Trophoblast cell (in vitro differentiated cells and primary cell): ENCODE data around the gene EHD2.
A peak's percentile ranks its signal among the peaks of the same experiment; 100 is the strongest.
"Not testable (repeated sequence)": the region's sequence is repeated elsewhere in the genome, so short reads cannot be mapped to it uniquely, and the experiment has no call there.

Experiments
- DNase-seq, 2 donors: peaks; one replicate each; pipeline ENCODE4 v3.0.0-alpha.2; 2016
- H2AFZ ChIP-seq: 2 replicates; pipeline ENCODE4 v1.6.1; 2013; ENCODE audit warnings: low read length, moderate library complexity, mild to moderate bottlenecking; ENCODE audit not compliant: insufficient read depth, poor library complexity
- H2AK5ac ChIP-seq: 2 replicates; pipeline ENCODE4 v1.6.1; 2013; ENCODE audit warnings: mild to moderate bottlenecking, low read length
- H2BK120ac ChIP-seq: 2 replicates; pipeline ENCODE4 v1.6.1; 2013; ENCODE audit warnings: low read length, mild to moderate bottlenecking, moderate library complexity; ENCODE audit not compliant: insufficient read depth, poor library complexity
- H2BK12ac ChIP-seq: 2 replicates; pipeline ENCODE4 v1.6.1; 2013; ENCODE audit warnings: mild to moderate bottlenecking, low read length, moderate library complexity
- H2BK5ac ChIP-seq: 2 replicates; pipeline ENCODE4 v1.6.1; 2013; ENCODE audit warnings: low read length, low read depth, moderate library complexity, mild to moderate bottlenecking; ENCODE audit not compliant: poor library complexity
- H3K14ac ChIP-seq: 2 replicates; pipeline ENCODE4 v1.6.1; 2013; ENCODE audit warnings: mild to moderate bottlenecking, low read length
- H3K18ac ChIP-seq: 2 replicates; pipeline ENCODE4 v1.6.1; 2013; ENCODE audit warnings: mild to moderate bottlenecking, low read length
- H3K23ac ChIP-seq: 2 replicates; pipeline ENCODE4 v1.6.1; 2013; ENCODE audit warnings: low read length
- H3K27ac ChIP-seq: 2 replicates; pipeline ENCODE4 v1.5.1; 2013; ENCODE audit warnings: low read depth, mild to moderate bottlenecking, inconsistent platforms, low read length, moderate library complexity
- H3K27me3 ChIP-seq: 2 replicates; pipeline ENCODE4 v1.6.1; 2013; ENCODE audit warnings: inconsistent platforms, mild to moderate bottlenecking, low read length, moderate library complexity; ENCODE audit not compliant: insufficient read depth
- H3K36me3 ChIP-seq, 2 experiments: 1 replicate in 1 of 2; 2 replicates in 1 of 2; pipeline ENCODE4 v1.6.1; 2013; ENCODE audit warnings: low read length in 2 of 2, mild to moderate bottlenecking in 2 of 2, moderate library complexity in 1 of 2; ENCODE audit not compliant: insufficient read depth in 2 of 2, control insufficient read depth in 1 of 2
- H3K4ac ChIP-seq: 2 replicates; pipeline ENCODE4 v1.6.1; 2013; ENCODE audit warnings: low read depth, mild to moderate bottlenecking, low read length, moderate library complexity
- H3K4me1 ChIP-seq, 2 experiments: 1 replicate in 1 of 2; 2 replicates in 1 of 2; pipeline ENCODE4 v1.6.1; 2013; ENCODE audit warnings: low read length in 2 of 2, mild to moderate bottlenecking in 2 of 2, moderate library complexity in 1 of 2; ENCODE audit not compliant: insufficient read depth in 2 of 2, control insufficient read depth in 1 of 2
- H3K4me2 ChIP-seq: 2 replicates; pipeline ENCODE4 v1.6.1; 2013; ENCODE audit warnings: inconsistent platforms, mild to moderate bottlenecking, low read length, moderate library complexity
- H3K4me3 ChIP-seq: 2 replicates; pipeline ENCODE4 v1.5.1; 2013; ENCODE audit warnings: mild to moderate bottlenecking, low read depth, low read length, inconsistent platforms
- H3K79me1 ChIP-seq: one replicate; pipeline ENCODE4 v1.6.1; 2013; ENCODE audit warnings: low read length
- H3K79me2 ChIP-seq: 2 replicates; pipeline ENCODE4 v1.6.1; 2013; ENCODE audit warnings: low read length, mild to moderate bottlenecking; ENCODE audit not compliant: control insufficient read depth, insufficient read depth, poor library complexity
- H3K9ac ChIP-seq: 2 replicates; pipeline ENCODE4 v1.6.1; 2013; ENCODE audit warnings: mild to moderate bottlenecking, low read length
- H3K9me3 ChIP-seq: 2 replicates; pipeline ENCODE4 v1.6.1; 2013; ENCODE audit warnings: low read depth, mild to moderate bottlenecking, control low read depth, inconsistent platforms, low read length; ENCODE audit not compliant: insufficient read depth
- H4K12ac ChIP-seq: 2 replicates; pipeline ENCODE4 v1.6.1; 2013; ENCODE audit warnings: low read depth, mild to moderate bottlenecking, low read length, moderate library complexity
- H4K8ac ChIP-seq: 2 replicates; pipeline ENCODE4 v1.6.1; 2013; ENCODE audit warnings: low read depth, mild to moderate bottlenecking, low read length, moderate library complexity
- H4K91ac ChIP-seq: one replicate; pipeline ENCODE4 v1.6.1; 2013; ENCODE audit warnings: low read depth, mild to moderate bottlenecking, low read length, moderate library complexity
- WGBS: extraction: QIAGEN DNeasy Blood & Tissue Kit; methylation state at CpG from one replicate; pipeline ENCODE4 v1.1.7; 2013; ENCODE audit warnings: missing lambda C conversion rate; ENCODE audit not compliant: insufficient read length, insufficient coverage; ENCODE audit errors: extremely low coverage; 5-methylcytosine and 5-hydroxymethylcytosine counted together

Gene EHD2

GRCh38 chr19:47777245-47778048 lies 64.2 kb downstream of the EHD2 start:
- not testable (repeated sequence) for H3K18ac ChIP-seq, H2BK12ac ChIP-seq, H2BK120ac ChIP-seq, H3K23ac ChIP-seq, H2AK5ac ChIP-seq, H4K91ac ChIP-seq, H3K27ac ChIP-seq, H4K8ac ChIP-seq, H4K12ac ChIP-seq, H3K4ac ChIP-seq, H3K9me3 ChIP-seq, DNase-seq, H3K4me1 ChIP-seq, H2AFZ ChIP-seq, H2BK5ac ChIP-seq, H3K27me3 ChIP-seq, H3K9ac ChIP-seq, H3K14ac ChIP-seq
- WGBS, result no CpG with 5 or more reads among the region's 23 CpGs
- peak overlapping the region; percentile 67 for H3K4me2 ChIP-seq
- H3K4me3 ChIP-seq, result peak overlapping the region; percentile 78
- peaks cover 12% of the 10 kb centered on the region for H3K79me1 ChIP-seq
- H3K36me3 ChIP-seq, result peaks cover 18 to 19% of the 10 kb centered on the region in 2 experiments
- peaks cover 23% of the 10 kb centered on the region for H3K79me2 ChIP-seq

GRCh38 chr19:47778049-47778953 lies 65.1 kb downstream of the EHD2 start, which contains the start of gene SELENOW:
Gene SELENOW, plus strand, starts transcription at chr19:47778703. Its CDS starts 83 bp downstream, at chr19:47778786.
- Histone ChIP-seq H3K36me3 (peaks cover 18 to 25% of the 10 kb centered on the region in 2 experiments), H3K4ac (peak within 1 kb of the TSS; percentile 75), H3K4me2 (peak within 1 kb of the TSS; percentile 67), H3K27me3 (no peaks in the 10 kb centered on the region), H2AK5ac (peak within 1 kb of the TSS; percentile 18), H2BK12ac (peak within 1 kb of the TSS; percentile 72), H3K4me1 (peaks cover 4 to 7% of the 10 kb centered on the region in 2 experiments), H2AFZ (peak within 1 kb of the TSS; percentile 61), H3K23ac (no peak within 1 kb of the TSS), H3K14ac (peak within 1 kb of the TSS; percentile 90), H2BK5ac (peak within 1 kb of the TSS; percentile 96), H3K79me1 (peaks cover 12% of the 10 kb centered on the region), H3K4me3 (peak within 1 kb of the TSS; percentile 78), H3K79me2 (peaks cover 23% of the 10 kb centered on the region), H4K8ac (peak within 1 kb of the TSS; percentile 81), H4K12ac (peak within 1 kb of the TSS; percentile 59), H2BK120ac (peak within 1 kb of the TSS; percentile 95), H3K18ac (peak within 1 kb of the TSS; percentile 79), H3K9me3 (no peaks in the 10 kb centered on the region), H3K27ac (peak within 1 kb of the TSS; percentile 89), H3K9ac (peak within 1 kb of the TSS; percentile 86), H4K91ac (peak within 1 kb of the TSS; percentile 92)
- no CpG with 5 or more reads among the region's 65 CpGs for WGBS
- DNase-seq, result peak; percentile 67 to 84

DNA sequence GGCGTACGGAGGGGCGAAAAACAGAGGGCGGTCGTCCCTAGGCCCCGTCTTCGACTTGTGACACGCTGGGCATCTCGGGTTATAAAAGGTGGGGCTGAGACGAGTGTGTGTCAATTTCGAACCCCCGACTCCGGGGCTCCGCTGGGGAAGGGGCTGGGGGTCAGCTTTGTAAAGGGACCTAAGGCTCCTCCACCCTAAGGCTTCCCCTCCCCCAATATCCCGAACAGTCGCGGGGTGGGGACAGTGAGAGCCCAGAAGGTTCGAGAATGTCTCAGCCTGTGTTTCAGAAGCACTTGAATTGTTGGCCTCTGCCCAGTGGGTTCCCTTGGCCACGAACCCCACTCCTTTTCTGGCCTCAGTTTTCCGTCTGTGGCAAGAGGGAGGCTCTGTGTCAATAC lies 65.7 kb downstream of the EHD2 start:
- Histone ChIP-seq H3K79me1 (peaks cover 12% of the 10 kb centered on the region), H3K18ac (peak overlapping the region; percentile 41)

DNA sequence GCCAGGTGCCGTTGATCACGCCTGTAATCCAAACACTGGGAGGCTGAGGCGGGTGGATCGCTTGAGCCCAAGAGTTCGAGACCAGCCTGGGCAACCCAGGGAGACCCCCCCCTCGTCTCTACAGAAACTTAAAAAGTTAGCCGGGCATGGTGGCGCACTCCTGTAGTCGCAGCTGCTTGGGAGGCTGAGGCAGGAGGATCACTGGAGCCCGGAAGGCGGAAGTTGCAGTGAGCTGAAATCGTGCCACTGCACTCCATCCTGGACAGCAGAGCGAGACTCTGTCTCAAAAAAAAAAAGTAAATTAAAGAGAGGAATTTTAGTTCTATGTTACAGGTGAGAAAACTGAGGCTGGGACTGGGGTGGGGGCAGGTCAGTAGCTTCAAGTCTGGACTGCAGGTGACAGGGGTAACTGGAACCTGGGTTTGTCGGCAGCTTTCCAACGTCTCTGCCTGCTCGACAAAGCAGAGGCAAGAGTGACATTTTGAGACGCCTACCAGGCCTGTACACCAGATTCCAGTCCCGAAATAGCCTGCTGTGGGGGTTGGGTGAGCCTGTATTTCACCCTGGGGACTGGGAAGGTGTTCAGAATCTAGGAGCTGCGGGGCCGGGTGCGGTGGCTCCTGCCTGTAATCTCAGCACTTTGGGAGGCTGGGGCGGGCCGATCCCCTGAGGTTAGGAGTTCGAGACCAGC lies 66.4 kb downstream of the EHD2 start:
- no peak overlapping the region for H4K8ac ChIP-seq
- no CpG with 5 or more reads among the region's 24 CpGs for WGBS
- peak overlapping the region; percentile 78 for H3K4me3 ChIP-seq
- DNase-seq, result peak; percentile 20 to 31
- peaks cover 30 to 38% of the 10 kb centered on the region in 2 experiments for H3K36me3 ChIP-seq
- H3K4ac ChIP-seq, result peak overlapping the region; percentile 75
- no peak overlapping the region for H3K9ac ChIP-seq
- H4K91ac ChIP-seq, result peak overlapping the region; percentile 17
- no peak overlapping the region for H2BK12ac ChIP-seq
- H3K18ac ChIP-seq, result no peak overlapping the region
- H3K23ac ChIP-seq, result no peak overlapping the region
- H3K27ac ChIP-seq, result peak overlapping the region; percentile 3
- H3K27me3 ChIP-seq, result no peaks in the 10 kb centered on the region
- no peak overlapping the region for H2AFZ ChIP-seq
- H4K12ac ChIP-seq, result peak overlapping the region; percentile 13
- peaks cover 23% of the 10 kb centered on the region for H3K79me2 ChIP-seq
- H3K14ac ChIP-seq, result no peak overlapping the region
- H2BK120ac ChIP-seq, result no peak overlapping the region
- H3K4me2 ChIP-seq, result peak overlapping the region; percentile 67
- peaks cover 4 to 7% of the 10 kb centered on the region in 2 experiments for H3K4me1 ChIP-seq
- H3K79me1 ChIP-seq, result peaks cover 12% of the 10 kb centered on the region
- peak overlapping the region; percentile 1 for H2BK5ac ChIP-seq
- H2AK5ac ChIP-seq, result no peak overlapping the region
- H3K9me3 ChIP-seq, result no peaks in the 10 kb centered on the region

More for the DNA sequence above, 65.7 kb downstream of the EHD2 start:
- peak overlapping the region; percentile 92 for H4K91ac ChIP-seq
- peak overlapping the region; percentile 75 for H3K4ac ChIP-seq
- no peak overlapping the region for H2BK120ac ChIP-seq
- H4K12ac ChIP-seq, result peak overlapping the region; percentile 54
- no CpG with 5 or more reads among the region's 20 CpGs for WGBS
- peaks cover 4 to 7% of the 10 kb centered on the region in 2 experiments for H3K4me1 ChIP-seq
- H3K9me3 ChIP-seq, result no peaks in the 10 kb centered on the region
- peaks cover 23 to 31% of the 10 kb centered on the region in 2 experiments for H3K36me3 ChIP-seq
- peak overlapping the region; percentile 81 for H4K8ac ChIP-seq
- H2AK5ac ChIP-seq, result peak overlapping the region; percentile 18
- no peak for DNase-seq
- no peak overlapping the region for H2BK12ac ChIP-seq
- peak overlapping the region; percentile 67 for H3K4me2 ChIP-seq
- peak overlapping the region; percentile 78 for H3K4me3 ChIP-seq
- H2BK5ac ChIP-seq, result peak overlapping the region; percentile 96
- H3K9ac ChIP-seq, result peak overlapping the region; percentile 86
- peak overlapping the region; percentile 47 for H3K14ac ChIP-seq
- no peak overlapping the region for H3K23ac ChIP-seq
- peaks cover 23% of the 10 kb centered on the region for H3K79me2 ChIP-seq
- H2AFZ ChIP-seq, result no peak overlapping the region
- H3K27ac ChIP-seq, result peak overlapping the region; percentile 19
- no peaks in the 10 kb centered on the region for H3K27me3 ChIP-seq
